PC-3 (cell line): ENCODE results near the gene GABRB2. TPM values are rescaled to one million over a fixed set of nuclear protein-coding genes. Genes with fewer than 3 reads are reported as not detected.

Experiments
- ATAC-seq: fragments of 200-7000 bp; cut with Tn5 transposase; 2 replicates; pipeline ENCODE4 v1.9.1; 2020; ENCODE audit warnings: mild to moderate bottlenecking, moderate library complexity
- BruUV-seq: library from RNA; stranded (reverse); fragments of 400-500 nt; replicated peaks from 2 replicates; lab custom pipeline; 2021; lab: Mats Ljungman, UMichigan
- CTCF ChIA-PET: fragments of 300-600 bp; sonication (Branson Sonifier 250); formaldehyde crosslinking; loops from one replicate; lab custom pipeline; 2022; ENCODE audit warnings: antibody characterized with exemption; lab: Charles Lee
- POLR2A ChIA-PET: fragments of 300-600 bp; sonication (Branson Sonifier 250); formaldehyde crosslinking; loops from one replicate; lab custom pipeline; 2022; ENCODE audit warnings: antibody characterized with exemption; ENCODE audit not compliant: unreplicated experiment; lab: Charles Lee
- DNase-seq: peaks from one replicate; pipeline ENCODE4 v3.0.0-alpha.2; 2015
- H2AFZ ChIP-seq: fragments of 300-600 bp; sonication (generic); 2 replicates; pipeline ENCODE4 v1.6.0; 2016; ENCODE audit warnings: antibody characterized with exemption, low read length
- H3F3A ChIP-seq: fragments of 300-600 bp; sonication (generic); one replicate; pipeline ENCODE4 v1.6.0; 2017; ENCODE audit warnings: antibody characterized with exemption, low read length, control low read depth, mild to moderate bottlenecking; ENCODE audit not compliant: unreplicated experiment
- H3K27ac ChIP-seq: fragments of 300-600 bp; sonication (generic); 2 replicates; pipeline ENCODE4 v1.5.1; 2016; ENCODE audit warnings: mild to moderate bottlenecking, low read length
- H3K27me3 ChIP-seq: fragments of 300-600 bp; sonication (generic); 2 replicates; pipeline ENCODE4 v1.6.1; 2016; ENCODE audit warnings: low read length, mixed read lengths
- H3K36me3 ChIP-seq: fragments of 300-600 bp; sonication (generic); 2 replicates; pipeline ENCODE4 v1.6.1; 2016; ENCODE audit warnings: low read depth, mixed run types, low read length, mixed read lengths
- H3K4me1 ChIP-seq: fragments of 300-600 bp; sonication (generic); 2 replicates; pipeline ENCODE4 v1.5.1; 2016; ENCODE audit warnings: low read length; ENCODE audit not compliant: insufficient read depth
- H3K4me2 ChIP-seq: fragments of 300-600 bp; sonication (generic); 2 replicates; pipeline ENCODE4 v1.6.0; 2016; ENCODE audit warnings: low read length
- H3K4me3 ChIP-seq: fragments of 300-600 bp; sonication (generic); 2 replicates; pipeline ENCODE4 v1.5.1; 2016; ENCODE audit warnings: mild to moderate bottlenecking, low read length, mixed read lengths
- H3K79me2 ChIP-seq: fragments of 300-600 bp; sonication (generic); 2 replicates; pipeline ENCODE4 v1.6.1; 2017; ENCODE audit warnings: low read length, mixed read lengths
- H3K9ac ChIP-seq: fragments of 300-600 bp; sonication (generic); 2 replicates; pipeline ENCODE4 v1.6.0; 2016; ENCODE audit warnings: mild to moderate bottlenecking, low read length
- H3K9me2 ChIP-seq: fragments of 300-600 bp; sonication (generic); replicated peaks from 2 replicates; pipeline ENCODE4 v1.6.1; 2016; ENCODE audit warnings: mixed run types, low read length, mixed read lengths
- H3K9me3 ChIP-seq: fragments of 300-600 bp; sonication (generic); 2 replicates; pipeline ENCODE4 v1.6.1; 2016; ENCODE audit warnings: low read length, mixed read lengths
- H4K20me1 ChIP-seq: fragments of 300-600 bp; sonication (generic); 2 replicates; pipeline ENCODE4 v1.6.1; 2016; ENCODE audit warnings: low read length, mixed read lengths
- EZH2 ChIP-seq: fragments of 300-600 bp; sonication (generic); IDR thresholded peaks from one replicate; pipeline ENCODE4 v1.6.1; 2017; ENCODE audit warnings: antibody characterized with exemption, mild to moderate bottlenecking, low read length; ENCODE audit not compliant: unreplicated experiment
- EZH2phosphoT487 ChIP-seq: fragments of 300-600 bp; sonication (generic); IDR thresholded peaks from 2 replicates; pipeline ENCODE4 v1.6.1; 2018; ENCODE audit warnings: mild to moderate bottlenecking, antibody characterized with exemption, low read length, borderline replicate concordance
- intact Hi-C: fragments of 100-400 bp; cut with micrococcal nuclease; formaldehyde crosslinking; loops from 2 replicates; pipeline ENCODE4 v1.9.0; 2023
- total RNA-seq: library from RNA; depleted of rRNA; stranded (reverse); fragments of >200 nt; gene quantifications from 2 replicates; pipeline ENCODE4 v1.2.3, GENCODE V29; 2014
- TF ChIP-seq, protein P1 (sequence below): fragments of 300-600 bp; sonication (generic); conservative IDR thresholded peaks from 2 replicates; pipeline ENCODE4 v1.5.1; 2017; ENCODE audit warnings: antibody characterized with exemption, low read depth, mild to moderate bottlenecking, low read length

GABRB2 gene
- total RNA-seq, 1 experiment from 2014 or later = not detected

GRCh38 chr5:161266954-161267353 is 279.6 kb downstream of the GABRB2 start:
- no peaks in the 10 kb centered on the region for H3K27me3 ChIP-seq
- ATAC-seq = no peak
- no peaks in the 10 kb centered on the region for H3K79me2 ChIP-seq
- no peaks in the 10 kb centered on the region for H4K20me1 ChIP-seq
- no peaks in the 10 kb centered on the region for H3F3A ChIP-seq
- CTCF ChIA-PET = no interaction called here
- H3K9ac ChIP-seq = no peak overlapping the region
- no peaks in the 10 kb centered on the region for H3K36me3 ChIP-seq
- no peak overlapping the region for H3K4me3 ChIP-seq
- no peaks in the 10 kb centered on the region for H3K4me1 ChIP-seq
- BruUV-seq = no TSS peak
- intact Hi-C loops = no loop called here
- H3K4me2 ChIP-seq = no peak overlapping the region
- DNase-seq = no peak
- peaks cover 35% of the 10 kb centered on the region; the same call in 1 of the 2 replicates for H3K9me3 ChIP-seq
- TF ChIP-seq EZH2 (no peak), EZH2phosphoT487 (no peak)
- no peak overlapping the region for H2AFZ ChIP-seq
- POLR2A ChIA-PET = no interaction called here
- H3K27ac ChIP-seq = no peak overlapping the region
- H3K9me2 ChIP-seq = no peaks in the 10 kb centered on the region

GRCh38 chr5:161265006-161265405 is 281.5 kb downstream of the GABRB2 start:
- ChIA-PET POLR2A (no interaction called here), CTCF (no interaction called here)
- Histone ChIP-seq H3K27ac (no peak overlapping the region), H4K20me1 (no peaks in the 10 kb centered on the region), H3K79me2 (no peaks in the 10 kb centered on the region), H2AFZ (no peak overlapping the region), H3K4me3 (no peak overlapping the region), H3F3A (no peaks in the 10 kb centered on the region), H3K36me3 (no peaks in the 10 kb centered on the region), H3K9me3 (peaks cover 29% of the 10 kb centered on the region; the same call in 1 of the 2 replicates), H3K27me3 (no peaks in the 10 kb centered on the region), H3K9ac (no peak overlapping the region), H3K9me2 (no peaks in the 10 kb centered on the region), H3K4me2 (no peak overlapping the region), H3K4me1 (no peaks in the 10 kb centered on the region)
- TF ChIP-seq, protein P1, sequence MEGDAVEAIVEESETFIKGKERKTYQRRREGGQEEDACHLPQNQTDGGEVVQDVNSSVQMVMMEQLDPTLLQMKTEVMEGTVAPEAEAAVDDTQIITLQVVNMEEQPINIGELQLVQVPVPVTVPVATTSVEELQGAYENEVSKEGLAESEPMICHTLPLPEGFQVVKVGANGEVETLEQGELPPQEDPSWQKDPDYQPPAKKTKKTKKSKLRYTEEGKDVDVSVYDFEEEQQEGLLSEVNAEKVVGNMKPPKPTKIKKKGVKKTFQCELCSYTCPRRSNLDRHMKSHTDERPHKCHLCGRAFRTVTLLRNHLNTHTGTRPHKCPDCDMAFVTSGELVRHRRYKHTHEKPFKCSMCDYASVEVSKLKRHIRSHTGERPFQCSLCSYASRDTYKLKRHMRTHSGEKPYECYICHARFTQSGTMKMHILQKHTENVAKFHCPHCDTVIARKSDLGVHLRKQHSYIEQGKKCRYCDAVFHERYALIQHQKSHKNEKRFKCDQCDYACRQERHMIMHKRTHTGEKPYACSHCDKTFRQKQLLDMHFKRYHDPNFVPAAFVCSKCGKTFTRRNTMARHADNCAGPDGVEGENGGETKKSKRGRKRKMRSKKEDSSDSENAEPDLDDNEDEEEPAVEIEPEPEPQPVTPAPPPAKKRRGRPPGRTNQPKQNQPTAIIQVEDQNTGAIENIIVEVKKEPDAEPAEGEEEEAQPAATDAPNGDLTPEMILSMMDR = no peak
- TF ChIP-seq EZH2 = no peak
- no peak for TF ChIP-seq EZH2phosphoT487
- no peak for ATAC-seq
- intact Hi-C loops = no loop called here
- DNase-seq = no peak
- no TSS peak for BruUV-seq

- ATAC-seq (no peak), DNase-seq (no peak)
- Histone ChIP-seq H3K9me3 (peaks cover 25% of the 10 kb centered on the region; the same call in 1 of the 2 replicates), H3K27ac (no peak overlapping the region), H3K4me1 (no peaks in the 10 kb centered on the region), H3K36me3 (no peaks in the 10 kb centered on the region), H3K9ac (no peak overlapping the region), H3K27me3 (no peaks in the 10 kb centered on the region), H3K4me2 (no peak overlapping the region), H3F3A (no peaks in the 10 kb centered on the region), H3K9me2 (no peaks in the 10 kb centered on the region), H3K79me2 (no peaks in the 10 kb centered on the region), H4K20me1 (no peaks in the 10 kb centered on the region), H3K4me3 (no peak overlapping the region), H2AFZ (no peak overlapping the region)
- TF ChIP-seq EZH2phosphoT487 (no peak), EZH2 (no peak)
- TF ChIP-seq, protein P1 = no peak
- intact Hi-C loops = no loop called here
- ChIA-PET POLR2A (no interaction called here), CTCF (no interaction called here)
- no TSS peak for BruUV-seq
These were observed 283.3 kb downstream of the GABRB2 start for GRCh38 chr5:161263191-161263590.
